ENCODE data around the gene HOXD3.

HOXD3 gene

GRCh38 chr2:176156807-176157498, at the start of gene HOXD3:
HOXD3 (plus strand) TSS chr2:176157307; CDS start chr2:176169115, 11,808 bp downstream.
- DNase-seq (ENCODE audit: low read depth), result no peak

GRCh38 chr2:176107731-176108181, 49.4 kb upstream of the HOXD3 start:
- no peak for DNase-seq (ENCODE audit: low read depth)

GRCh38 chr2:176109192-176109901, 47.8 kb upstream of the HOXD3 start:
- no peak for DNase-seq (ENCODE audit: low read depth)

GRCh38 chr2:176109946-176110345, 47.2 kb upstream of the HOXD3 start:
- DNase-seq (ENCODE audit: low read depth), result no peak

- DNase-seq (ENCODE audit: low read depth), result no peak
Observed at GRCh38 chr2:176110415-176111308, 46.4 kb upstream of the HOXD3 start.

GRCh38 chr2:176111309-176111663, 45.8 kb upstream of the HOXD3 start:
- DNase-seq (ENCODE audit: low read depth), result no peak

- no peak for DNase-seq (ENCODE audit: low read depth)
Observed at GRCh38 chr2:176111846-176112374, 45.2 kb upstream of the HOXD3 start.

GRCh38 chr2:176112375-176113302, 44.5 kb upstream of the HOXD3 start:
- DNase-seq (ENCODE audit: low read depth), result no peak

GRCh38 chr2:176114120-176114929, 42.8 kb upstream of the HOXD3 start:
- DNase-seq (ENCODE audit: low read depth), result no peak

- no peak for DNase-seq (ENCODE audit: low read depth)
Observed at GRCh38 chr2:176114930-176115625, 42.0 kb upstream of the HOXD3 start.

GRCh38 chr2:176115883-176116813, 41.0 kb upstream of the HOXD3 start, which contains the start of gene HOXD10:
HOXD10 (plus strand) TSS chr2:176116778; CDS start chr2:176116834, 56 bp downstream.
- no peak for DNase-seq (ENCODE audit: low read depth)

- no peak for DNase-seq (ENCODE audit: low read depth)
Observed at GRCh38 chr2:176117162-176117822, 39.8 kb upstream of the HOXD3 start.

GRCh38 chr2:176117823-176118371, 39.2 kb upstream of the HOXD3 start:
- DNase-seq (ENCODE audit: low read depth), result no peak

GRCh38 chr2:176118601-176119339, 38.3 kb upstream of the HOXD3 start:
- DNase-seq (ENCODE audit: low read depth), result no peak

- no peak for DNase-seq (ENCODE audit: low read depth)
Observed at GRCh38 chr2:176120364-176121189, 36.5 kb upstream of the HOXD3 start.
